ENCODE data around the gene GABRG1. TPM values are rescaled to one million over a fixed set of nuclear protein-coding genes. Genes with fewer than 3 reads are reported as not detected.

Gene GABRG1
- total and polyA plus RNA-seq, 2 of the 13 experiments (the other 11 are each of a cell fraction or from before 2014, with no cell fraction given), result 0.03 TPM; not detected in 1

GRCh38 chr4:46081674-46082073 lies 42.2 kb downstream of the GABRG1 start (continued):
- TF ChIP-seq ZBED4 (CRISPR knock-in tag; IDR thresholded peaks at IDR 0.05; ENCODE audit: borderline replicate concordance) (no peak), ZNF251 (CRISPR knock-in tag; IDR thresholded peaks at IDR 0.05) (no peak), ZNF124 (CRISPR knock-in tag; IDR thresholded peaks at IDR 0.05) (no peak), GLI4 (CRISPR knock-in tag; IDR thresholded peaks at IDR 0.05; ENCODE audit: borderline replicate concordance) (no peak), SETDB1 (CRISPR knock-in tag; IDR thresholded peaks at IDR 0.05; ENCODE audit: borderline replicate concordance) (no peak), ZFYVE20 (CRISPR knock-in tag; IDR thresholded peaks at IDR 0.05; ENCODE audit: borderline replicate concordance, low read depth) (no peak), SNRNP70 (IDR thresholded peaks at IDR 0.05; ENCODE audit: low read depth, low read length) (no peak), RBAK (CRISPR knock-in tag; IDR thresholded peaks at IDR 0.05) (no peak)

- CTCF ChIA-PET (ENCODE audit: low intra/inter-chr PET ratio, low total read pairs), result no interaction called here
- intact Hi-C loops (cut with micrococcal nuclease; ENCODE audit: unreplicated experiment), result no loop called here
- BruUV-seq (replicated peaks), result no TSS peak
Observed at GRCh38 chr4:46081248-46081647, 42.6 kb downstream of the GABRG1 start.

More at GRCh38 chr4:46081248-46081647, 42.6 kb downstream of the GABRG1 start:
- Histone ChIP-seq H2AFZ (ENCODE audit: low read length) (no peak overlapping the region), H3K9ac (ENCODE audit: insufficient read depth, low read depth, low read length) (no peak overlapping the region), H4K20me1 (ENCODE audit: insufficient read depth, low read length) (no peaks in the 10 kb centered on the region), H3K9me3 (ENCODE audit: low read length) (no peaks in the 10 kb centered on the region), H3K27ac (ENCODE audit: extremely low read length, insufficient read depth, low read length) (no peak overlapping the region), H3K79me2 (ENCODE audit: insufficient read depth, low read length) (no peaks in the 10 kb centered on the region), H3K27me3 (ENCODE audit: control insufficient read depth in 1 of 2, insufficient read depth in 2 of 2, low read length in 2 of 2) (no peaks in the 10 kb centered on the region), H3K4me1 (ENCODE audit: insufficient read depth, low read length) (no peaks in the 10 kb centered on the region), H3K4me2 (ENCODE audit: low read depth, low read length) (no peak overlapping the region), H3K4me3 (replicated peaks in 1 of 3; ENCODE audit: insufficient read depth in 1 of 3, low read depth in 2 of 3, low read length in 3 of 3) (no peak overlapping the region), H3K36me3 (replicated peaks in 1 of 2; ENCODE audit: control insufficient read depth in 1 of 2, insufficient read depth in 2 of 2, low read length in 2 of 2) (no peaks in the 10 kb centered on the region)
- POLR2A ChIA-PET, result no interaction called here
- TF ChIP-seq HMG20B (CRISPR knock-in tag; conservative IDR thresholded peaks at IDR 0.05), result no peak
- no peak for TF ChIP-seq SSRP1 (CRISPR knock-in tag; IDR thresholded peaks at IDR 0.05)
- in situ Hi-C loops (cut with HindIII; ENCODE audit: extremely low pct_ligation_motif_present, low pct_unique_long_range_greater_than_20kb), result no loop called here
- FAIRE-seq (no peak), DNase-seq (ENCODE audit: low spot score) (no peak), ATAC-seq (no peak)
